ENCODE results near the gene PEAK3.

Gene PEAK3

GRCh38 chr19:2266183-2266993 is 15.6 kb downstream of the PEAK3 start:
- peak; percentile 79 for DNase-seq (ENCODE audit: extremely low read depth, insufficient read length)
- Histone ChIP-seq H3K4me3 (replicated peaks; ENCODE audit: low read depth, low read length) (no peak overlapping the region), H3K36me3 (ENCODE audit: control insufficient read depth, insufficient read depth, low read length) (no peaks in the 10 kb centered on the region; the same call in 1 of the 2 replicates), H3K27me3 (replicated peaks; ENCODE audit: control insufficient read depth, insufficient read depth, low read length) (no peaks in the 10 kb centered on the region)
- peak; percentile 2 for TF ChIP-seq CTCF (IDR thresholded peaks at IDR 0.05; ENCODE audit: insufficient read depth, low read length, poor library complexity, severe bottlenecking)

DNA sequence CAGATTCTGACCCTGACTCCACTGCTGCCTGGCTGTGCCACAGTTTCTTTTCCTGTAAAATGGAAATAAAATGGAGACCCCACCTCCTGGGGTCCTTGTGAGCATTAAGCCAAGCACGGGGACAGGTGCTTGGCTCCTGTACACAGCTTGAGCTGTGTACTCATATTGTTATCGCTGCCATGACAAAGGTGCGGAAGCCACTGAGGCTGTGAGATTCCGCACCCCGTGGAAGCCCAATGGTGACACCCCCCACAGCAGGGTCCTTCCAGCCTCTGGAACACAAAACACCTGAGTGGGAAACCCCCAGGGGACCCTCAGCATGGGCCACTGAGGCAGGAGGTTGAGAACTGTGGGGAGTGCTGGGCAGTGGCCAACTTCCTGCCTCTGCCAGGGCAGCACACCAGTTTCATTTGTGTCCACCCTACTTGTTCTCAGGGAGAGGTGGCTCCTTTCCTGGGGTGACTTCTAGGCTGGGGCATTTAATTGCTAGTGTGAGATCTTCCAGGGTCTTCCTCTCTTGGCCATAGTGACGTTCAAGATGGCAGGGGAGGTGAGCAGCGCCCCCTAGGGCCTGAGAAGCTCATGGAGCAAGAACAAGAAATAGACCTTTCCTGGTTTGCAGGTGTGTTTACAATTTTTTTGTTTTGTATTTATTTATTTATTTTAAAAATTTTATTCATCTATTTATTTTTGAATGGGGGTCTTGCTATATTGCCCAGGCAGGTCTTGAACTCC is 20.4 kb downstream of the PEAK3 start:
- H3K4me3 ChIP-seq (replicated peaks; ENCODE audit: low read depth, low read length), result no peak overlapping the region
- no peak for DNase-seq (ENCODE audit: extremely low read depth, insufficient read length)
- no peaks in the 10 kb centered on the region for H3K36me3 ChIP-seq (ENCODE audit: control insufficient read depth, insufficient read depth, low read length)
- H3K27me3 ChIP-seq (replicated peaks; ENCODE audit: control insufficient read depth, insufficient read depth, low read length), result no peaks in the 10 kb centered on the region
- peak; percentile 87 for TF ChIP-seq CTCF (IDR thresholded peaks at IDR 0.05; ENCODE audit: insufficient read depth, low read length, poor library complexity, severe bottlenecking)

GRCh38 chr19:2260341-2260805 is 21.6 kb downstream of the PEAK3 start:
- no peak for DNase-seq (ENCODE audit: extremely low read depth, insufficient read length)

DNA sequence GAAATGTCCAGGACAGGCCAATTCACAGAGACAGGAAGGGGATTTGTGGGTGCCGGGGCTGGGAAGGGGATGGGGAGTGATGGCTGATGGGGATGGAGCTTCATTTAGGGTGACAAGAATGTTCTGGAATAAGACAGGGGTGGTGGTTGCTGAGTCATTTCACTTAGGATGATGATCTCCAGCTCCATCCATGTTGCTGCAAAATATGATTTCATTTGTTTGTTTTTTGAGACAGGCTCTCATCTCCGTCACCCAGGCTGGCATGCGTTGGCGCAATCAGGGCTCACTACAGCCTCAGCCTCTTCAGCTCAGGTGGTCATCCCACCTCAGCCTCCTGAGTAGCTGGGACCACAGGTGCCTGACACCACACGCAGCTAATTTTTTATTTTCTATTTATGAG is 22.6 kb downstream of the PEAK3 start:
- Histone ChIP-seq H3K4me3 (replicated peaks; ENCODE audit: low read depth, low read length) (no peak overlapping the region), H3K27me3 (replicated peaks; ENCODE audit: control insufficient read depth, insufficient read depth, low read length) (no peaks in the 10 kb centered on the region), H3K36me3 (ENCODE audit: control insufficient read depth, insufficient read depth, low read length) (no peaks in the 10 kb centered on the region)
- TF ChIP-seq CTCF (IDR thresholded peaks at IDR 0.05; ENCODE audit: insufficient read depth, low read length, poor library complexity, severe bottlenecking), result no peak
- DNase-seq (ENCODE audit: extremely low read depth, insufficient read length), result no peak

More at GRCh38 chr19:2260341-2260805, 21.6 kb downstream of the PEAK3 start:
- no peak for TF ChIP-seq CTCF (IDR thresholded peaks at IDR 0.05; ENCODE audit: insufficient read depth, low read length, poor library complexity, severe bottlenecking)
- H3K36me3 ChIP-seq (ENCODE audit: control insufficient read depth, insufficient read depth, low read length), result no peaks in the 10 kb centered on the region
- H3K4me3 ChIP-seq (replicated peaks; ENCODE audit: low read depth, low read length), result no peak overlapping the region
- H3K27me3 ChIP-seq (replicated peaks; ENCODE audit: control insufficient read depth, insufficient read depth, low read length), result no peaks in the 10 kb centered on the region

DNA sequence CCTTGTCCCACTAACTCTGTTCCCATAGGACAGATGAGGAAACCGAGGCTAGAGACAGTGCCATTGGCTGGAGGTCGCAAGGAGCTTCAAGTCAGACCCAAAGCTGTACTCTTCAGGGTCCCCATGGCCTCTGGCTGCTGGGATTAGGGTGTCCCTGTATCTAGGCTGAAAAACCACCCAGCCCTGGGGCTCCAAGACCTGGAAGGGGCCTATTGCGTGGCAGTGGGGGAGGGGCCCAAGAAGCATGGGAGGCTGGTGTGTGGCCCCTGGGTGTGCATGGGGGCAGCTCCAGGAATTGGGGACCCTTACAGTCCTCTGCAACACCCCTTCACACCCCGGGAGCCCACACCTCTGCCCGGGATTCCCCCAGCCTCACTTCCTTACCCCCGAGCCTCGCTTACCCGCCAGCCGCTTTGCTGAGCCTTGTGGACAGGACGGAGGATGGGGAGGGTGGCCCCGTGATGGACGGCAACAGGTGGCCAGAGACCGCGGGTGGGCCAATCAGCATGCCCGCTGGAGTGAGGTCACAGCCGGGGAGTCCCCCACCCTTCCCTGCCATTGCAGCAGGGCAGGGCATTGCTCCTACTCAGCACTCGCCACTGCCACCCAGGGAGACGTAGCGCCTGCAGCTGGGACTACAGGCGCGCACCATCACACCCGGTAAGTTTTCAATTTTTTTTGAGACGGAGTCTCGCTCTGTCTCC is 25.8 kb downstream of the PEAK3 start, which contains the start of gene JSRP1:
Gene JSRP1 (minus strand): TSS at position 436 of the 704 bp plus-strand sequence. CDS start 1,103 bp downstream, outside the sequence.
- Histone ChIP-seq H3K27me3 (replicated peaks; ENCODE audit: control insufficient read depth, insufficient read depth, low read length) (no peaks in the 10 kb centered on the region; the same call in 1 of the 2 replicates), H3K4me3 (replicated peaks; ENCODE audit: low read depth, low read length) (peak within 1 kb of the TSS; percentile 52), H3K36me3 (ENCODE audit: control insufficient read depth, insufficient read depth, low read length) (no peaks in the 10 kb centered on the region)
- TF ChIP-seq CTCF (IDR thresholded peaks at IDR 0.05; ENCODE audit: insufficient read depth, low read length, poor library complexity, severe bottlenecking), result peak; percentile 27
- peak; percentile 49 for DNase-seq (ENCODE audit: extremely low read depth, insufficient read length)

Measured in GM06990 (cell line).